Neural progenitor cell (in vitro differentiated cells): ENCODE data around the gene ELF1. TPM values are rescaled to one million over a fixed set of nuclear protein-coding genes. Genes with fewer than 3 reads are reported as not detected.
"Not testable (repeated sequence)": the region's sequence is repeated elsewhere in the genome, so short reads cannot be mapped to it uniquely, and the experiment has no call there.

ENCODE experiments used
- DNase-seq: peaks from one replicate; pipeline ENCODE4 v3.0.0-alpha.2; 2016; ENCODE audit warnings: low spot score
- H2AFZ ChIP-seq: fragments of 200-600 bp; sonication (generic); replicated peaks from 2 replicates; pipeline ENCODE4 v1.6.1; 2016; ENCODE audit warnings: antibody characterized with exemption
- H3F3A ChIP-seq: fragments of 200-600 bp; sonication (generic); 2 replicates; pipeline ENCODE4 v1.6.1; 2016; ENCODE audit warnings: antibody characterized with exemption, low read depth
- H3K27ac ChIP-seq: fragments of 200-600 bp; sonication (generic); 2 replicates; pipeline ENCODE4 v1.5.1; 2016; ENCODE audit warnings: mild to moderate bottlenecking
- H3K27me3 ChIP-seq: fragments of 200-600 bp; sonication (generic); 2 replicates; pipeline ENCODE4 v1.6.1; 2016; ENCODE audit warnings: mild to moderate bottlenecking, moderate library complexity
- H3K36me3 ChIP-seq: fragments of 200-600 bp; sonication (generic); 2 replicates; pipeline ENCODE4 v1.5.1; 2016
- H3K4me1 ChIP-seq: fragments of 200-600 bp; sonication (generic); 2 replicates; pipeline ENCODE4 v1.6.1; 2016; ENCODE audit warnings: mixed run types
- H3K4me2 ChIP-seq: fragments of 200-600 bp; sonication (generic); 2 replicates; pipeline ENCODE4 v1.6.1; 2016
- H3K4me3 ChIP-seq: fragments of 200-600 bp; sonication (generic); 2 replicates; pipeline ENCODE4 v1.5.1; 2016
- H3K79me2 ChIP-seq: fragments of 200-600 bp; sonication (generic); 2 replicates; pipeline ENCODE4 v1.6.1; 2016; ENCODE audit warnings: low read depth
- H3K9ac ChIP-seq: fragments of 200-600 bp; sonication (generic); 2 replicates; pipeline ENCODE4 v1.6.1; 2016
- H3K9me3 ChIP-seq: fragments of 200-600 bp; sonication (generic); 2 replicates; pipeline ENCODE4 v1.5.1; 2016; ENCODE audit warnings: low read depth
- H4K20me1 ChIP-seq: fragments of 200-600 bp; sonication (generic); 2 replicates; pipeline ENCODE4 v1.6.1; 2016; ENCODE audit warnings: low read depth
- H3K27ac Mint-ChIP-seq: 3 replicates; pipeline ENCODE4 v1.8.0; 2021; ENCODE audit warnings: mixed read lengths
- H3K27me3 Mint-ChIP-seq: 2 replicates; pipeline ENCODE4 v1.8.0; 2022; ENCODE audit warnings: low read depth, mild to moderate bottlenecking, inconsistent platforms, moderate library complexity, mixed read lengths; ENCODE audit not compliant: insufficient read depth
- H3K36me3 Mint-ChIP-seq: 3 replicates; pipeline ENCODE4 v1.8.0; 2021; ENCODE audit warnings: mixed read lengths
- H3K4me1 Mint-ChIP-seq: 3 replicates; pipeline ENCODE4 v1.8.0; 2021; ENCODE audit warnings: mixed read lengths
- H3K4me3 Mint-ChIP-seq: 3 replicates; pipeline ENCODE4 v1.8.0; 2021; ENCODE audit warnings: mild to moderate bottlenecking, moderate library complexity, mixed read lengths
- H3K9me3 Mint-ChIP-seq: 3 replicates; pipeline ENCODE4 v1.8.0; 2020; ENCODE audit warnings: mixed read lengths
- EZH2 ChIP-seq: fragments of 200-600 bp; sonication (generic); IDR thresholded peaks from 2 replicates; pipeline ENCODE4 v1.6.1; 2017; ENCODE audit warnings: antibody characterized with exemption, mild to moderate bottlenecking, moderate library complexity
- EZH2phosphoT487 ChIP-seq: fragments of 200-600 bp; sonication (generic); IDR thresholded peaks from 2 replicates; pipeline ENCODE4 v1.6.1; 2017; ENCODE audit warnings: antibody characterized with exemption
- total RNA-seq: library from RNA; depleted of rRNA; stranded (reverse); fragments of >200 nt; gene quantifications from 2 replicates; pipeline ENCODE4 v1.2.3, GENCODE V29; 2015; ENCODE audit warnings: low replicate concordance
- TF ChIP-seq, protein P1 (sequence below): fragments of 200-600 bp; sonication (generic); IDR thresholded peaks from 2 replicates; pipeline ENCODE4 v1.5.1; 2017; ENCODE audit warnings: antibody characterized with exemption, mild to moderate bottlenecking

ELF1 gene
- total RNA-seq, 1 donor from 2014 or later: 9.3 TPM

DNA sequence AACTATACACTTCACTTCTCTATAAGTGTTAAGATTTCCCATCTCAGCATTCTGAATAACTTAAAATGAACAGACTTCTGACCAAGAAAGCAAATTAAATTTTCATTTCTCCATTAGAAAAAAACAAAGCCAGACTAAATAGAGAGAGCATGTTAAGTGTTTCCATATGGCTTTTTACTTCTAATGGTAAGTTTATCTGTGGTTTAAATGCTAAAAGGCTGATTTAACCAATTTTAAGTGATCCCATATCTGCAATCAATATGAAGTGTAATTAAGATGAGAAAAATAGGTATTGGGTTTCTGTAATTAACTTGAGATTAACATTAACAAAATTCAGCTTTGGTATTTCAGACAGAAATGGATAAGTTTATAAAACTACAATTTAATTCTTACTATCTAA lies 107.8 kb downstream of the ELF1 start:
- Histone ChIP-seq H3K9ac (no peak overlapping the region), H3K27me3 (no peaks in the 10 kb centered on the region), H3K4me2 (no peak overlapping the region), H3K27ac (no peak overlapping the region), H3K4me1 (no peaks in the 10 kb centered on the region), H3K36me3 (no peaks in the 10 kb centered on the region), H3K79me2 (no peaks in the 10 kb centered on the region), H3F3A (no peaks in the 10 kb centered on the region), H4K20me1 (no peaks in the 10 kb centered on the region), H2AFZ (no peak overlapping the region), H3K4me3 (no peak overlapping the region), H3K9me3 (no peaks in the 10 kb centered on the region)
- TF ChIP-seq EZH2 (no peak), EZH2phosphoT487 (no peak)
- TF ChIP-seq, protein P1, sequence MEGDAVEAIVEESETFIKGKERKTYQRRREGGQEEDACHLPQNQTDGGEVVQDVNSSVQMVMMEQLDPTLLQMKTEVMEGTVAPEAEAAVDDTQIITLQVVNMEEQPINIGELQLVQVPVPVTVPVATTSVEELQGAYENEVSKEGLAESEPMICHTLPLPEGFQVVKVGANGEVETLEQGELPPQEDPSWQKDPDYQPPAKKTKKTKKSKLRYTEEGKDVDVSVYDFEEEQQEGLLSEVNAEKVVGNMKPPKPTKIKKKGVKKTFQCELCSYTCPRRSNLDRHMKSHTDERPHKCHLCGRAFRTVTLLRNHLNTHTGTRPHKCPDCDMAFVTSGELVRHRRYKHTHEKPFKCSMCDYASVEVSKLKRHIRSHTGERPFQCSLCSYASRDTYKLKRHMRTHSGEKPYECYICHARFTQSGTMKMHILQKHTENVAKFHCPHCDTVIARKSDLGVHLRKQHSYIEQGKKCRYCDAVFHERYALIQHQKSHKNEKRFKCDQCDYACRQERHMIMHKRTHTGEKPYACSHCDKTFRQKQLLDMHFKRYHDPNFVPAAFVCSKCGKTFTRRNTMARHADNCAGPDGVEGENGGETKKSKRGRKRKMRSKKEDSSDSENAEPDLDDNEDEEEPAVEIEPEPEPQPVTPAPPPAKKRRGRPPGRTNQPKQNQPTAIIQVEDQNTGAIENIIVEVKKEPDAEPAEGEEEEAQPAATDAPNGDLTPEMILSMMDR: no peak
- Mint-ChIP-seq H3K4me1 (no peaks in the 10 kb centered on the region), H3K36me3 (no peaks in the 10 kb centered on the region), H3K27me3 (no peaks in the 10 kb centered on the region), H3K4me3 (no peak overlapping the region), H3K27ac (no peak overlapping the region), H3K9me3 (no peaks in the 10 kb centered on the region)
- no peak for DNase-seq

DNA sequence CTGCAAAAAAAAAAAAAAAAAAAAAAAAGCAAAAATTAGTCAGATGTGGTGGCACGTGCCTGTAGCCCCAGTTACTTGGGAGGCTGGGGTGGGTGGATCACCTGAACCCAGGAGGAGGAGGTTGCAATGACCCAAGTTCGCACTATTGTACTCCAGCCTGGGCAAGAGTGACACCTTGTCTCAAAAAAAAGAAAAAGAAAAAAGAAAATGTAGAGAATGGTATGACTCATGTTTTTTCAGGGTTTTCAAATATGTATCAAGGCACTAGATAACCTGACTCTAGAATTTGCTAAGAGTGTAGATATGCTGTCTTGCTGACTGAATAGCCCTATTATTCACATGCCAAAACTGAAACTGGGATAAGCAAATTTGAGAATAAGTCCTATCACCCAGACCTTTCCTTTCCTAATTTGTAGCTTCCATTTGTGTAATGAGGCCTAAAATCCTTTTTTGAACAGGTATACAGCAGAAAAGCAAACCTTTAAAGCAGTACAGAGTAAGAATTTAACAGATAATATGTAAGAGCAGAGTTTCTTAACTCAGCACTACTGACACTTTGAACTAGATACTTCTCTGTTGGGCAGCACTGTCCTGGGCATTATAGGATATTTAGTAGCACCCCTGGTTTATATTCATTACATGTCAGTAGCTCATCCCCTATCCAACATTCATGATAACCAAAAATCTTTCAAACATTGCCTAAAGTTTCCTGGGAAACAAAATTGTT lies 108.6 kb downstream of the ELF1 start:
- Mint-ChIP-seq H3K4me1 (no peaks in the 10 kb centered on the region), H3K9me3 (no peaks in the 10 kb centered on the region), H3K27ac (no peak overlapping the region), H3K36me3 (no peaks in the 10 kb centered on the region), H3K27me3 (no peaks in the 10 kb centered on the region), H3K4me3 (no peak overlapping the region)
- no peaks in the 10 kb centered on the region for H3K27me3 ChIP-seq
- no peaks in the 10 kb centered on the region for H3K36me3 ChIP-seq
- H2AFZ ChIP-seq: no peak overlapping the region
- DNase-seq: no peak
- H4K20me1 ChIP-seq: no peaks in the 10 kb centered on the region
- no peaks in the 10 kb centered on the region for H3K79me2 ChIP-seq
- no peaks in the 10 kb centered on the region for H3K4me1 ChIP-seq
- H3F3A ChIP-seq: no peaks in the 10 kb centered on the region
- H3K4me3 ChIP-seq: no peak overlapping the region
- H3K9me3 ChIP-seq: no peaks in the 10 kb centered on the region
- H3K27ac ChIP-seq: no peak overlapping the region
- TF ChIP-seq EZH2phosphoT487: no peak
- TF ChIP-seq, protein P1: no peak
- no peak for TF ChIP-seq EZH2
- no peak overlapping the region for H3K4me2 ChIP-seq
- H3K9ac ChIP-seq: no peak overlapping the region

DNA sequence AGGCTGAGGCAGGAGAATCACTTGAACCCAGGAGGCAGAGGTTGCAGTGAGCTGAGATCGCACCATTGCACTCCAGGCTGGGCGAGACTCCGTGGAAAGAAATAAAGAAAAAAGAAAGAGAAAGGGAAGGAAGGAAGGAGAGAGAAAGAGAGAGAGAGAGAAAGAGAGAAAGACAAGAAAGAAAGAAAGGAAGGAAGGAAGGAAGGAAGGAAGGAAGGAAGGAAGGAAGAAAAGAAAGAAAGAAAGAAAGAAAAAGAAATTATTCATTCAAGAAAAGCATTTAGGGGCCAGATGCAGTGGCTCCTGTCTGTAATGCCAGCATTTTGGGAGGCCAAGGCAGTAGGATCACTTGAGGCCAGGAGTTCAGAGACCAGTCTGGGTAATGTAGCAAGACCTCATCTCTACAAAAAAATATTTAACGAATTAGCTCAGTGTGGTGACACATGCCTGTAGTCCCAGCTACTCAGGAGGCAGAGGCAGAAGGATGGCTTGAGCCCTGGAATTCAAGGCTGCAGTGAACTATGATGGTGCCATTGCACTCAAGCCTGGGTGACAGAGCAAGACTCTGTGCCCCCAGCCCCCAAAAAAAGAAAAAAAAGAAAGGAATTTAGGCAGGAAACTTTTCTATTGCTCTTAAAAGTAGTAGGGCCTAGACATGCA lies 109.4 kb downstream of the ELF1 start:
- H4K20me1 ChIP-seq, H3K36me3 ChIP-seq, H3K4me1 ChIP-seq, H3K36me3 Mint-ChIP-seq, H3K4me1 Mint-ChIP-seq, H3K9me3 Mint-ChIP-seq, H3K9ac ChIP-seq, H3K27me3 ChIP-seq, H3K9me3 ChIP-seq, H2AFZ ChIP-seq, H3K4me2 ChIP-seq, H3K27ac Mint-ChIP-seq, H3K4me3 ChIP-seq, H3F3A ChIP-seq, DNase-seq, H3K27ac ChIP-seq, H3K4me3 Mint-ChIP-seq, H3K27me3 Mint-ChIP-seq, H3K79me2 ChIP-seq: not testable (repeated sequence)

DNA sequence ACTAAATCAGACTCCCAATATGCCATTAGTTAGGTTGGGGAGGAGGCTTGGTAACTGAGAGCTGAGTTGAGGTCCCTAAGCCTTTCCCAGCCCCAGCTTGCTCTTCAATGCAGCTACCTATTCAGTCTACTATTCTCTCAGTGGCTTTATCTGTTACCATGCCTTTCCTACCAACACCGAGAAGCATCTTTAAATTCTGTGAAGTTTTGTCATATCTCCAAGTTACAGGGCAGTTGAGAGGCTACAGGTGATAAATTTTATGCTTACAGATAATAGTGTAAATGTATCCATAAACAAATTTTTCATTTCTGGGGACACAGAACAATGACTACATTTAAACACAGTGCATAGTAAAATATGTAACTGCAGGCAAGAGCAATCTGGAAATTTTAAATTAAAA lies 110.6 kb downstream of the ELF1 start:
- no peak overlapping the region for H3K4me3 ChIP-seq
- no peaks in the 10 kb centered on the region for H3K4me1 Mint-ChIP-seq
- H3K36me3 ChIP-seq: no peaks in the 10 kb centered on the region
- no peak overlapping the region for H2AFZ ChIP-seq
- no peak overlapping the region for H3K4me2 ChIP-seq
- no peaks in the 10 kb centered on the region for H3K27me3 ChIP-seq
- H3K9me3 Mint-ChIP-seq: no peaks in the 10 kb centered on the region
- no peak overlapping the region for H3K4me3 Mint-ChIP-seq
- DNase-seq: no peak
- no peak overlapping the region for H3K27ac Mint-ChIP-seq
- H3F3A ChIP-seq: no peaks in the 10 kb centered on the region
- H3K9ac ChIP-seq: no peak overlapping the region
- no peaks in the 10 kb centered on the region for H3K36me3 Mint-ChIP-seq
- TF ChIP-seq, protein P1: no peak
- TF ChIP-seq EZH2 (no peak), EZH2phosphoT487 (no peak)
- no peaks in the 10 kb centered on the region for H3K4me1 ChIP-seq
- H4K20me1 ChIP-seq: no peaks in the 10 kb centered on the region
- no peaks in the 10 kb centered on the region for H3K79me2 ChIP-seq
- H3K27me3 Mint-ChIP-seq: no peaks in the 10 kb centered on the region
- no peaks in the 10 kb centered on the region for H3K9me3 ChIP-seq
- H3K27ac ChIP-seq: no peak overlapping the region

DNA sequence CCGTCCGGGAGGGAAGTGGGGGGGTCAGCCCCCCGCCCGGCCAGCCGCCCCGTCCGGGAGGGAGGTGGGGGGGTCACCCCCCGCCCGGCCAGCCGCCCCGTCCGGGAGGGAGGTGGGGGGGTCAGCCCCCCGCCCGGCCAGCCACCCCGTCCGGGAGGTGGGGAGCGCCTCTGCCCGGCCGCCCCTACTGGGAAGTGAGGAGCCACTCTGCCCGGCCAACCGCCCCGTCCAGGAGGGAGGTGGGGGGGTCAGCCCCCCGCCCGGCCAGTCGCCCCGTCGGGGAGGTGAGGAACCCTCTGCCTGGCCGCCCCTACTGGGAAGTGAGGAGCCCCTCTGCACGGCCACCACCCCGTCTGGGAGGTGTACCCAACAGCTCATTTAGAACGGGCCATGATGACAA lies 118.1 kb downstream of the ELF1 start:
- H3K4me1 Mint-ChIP-seq, H3K4me3 ChIP-seq, H3K9me3 Mint-ChIP-seq, H2AFZ ChIP-seq, H3K79me2 ChIP-seq, H3K9ac ChIP-seq, H3K36me3 ChIP-seq, H3K27ac ChIP-seq, H3K4me2 ChIP-seq, H3K4me3 Mint-ChIP-seq, H4K20me1 ChIP-seq, H3K4me1 ChIP-seq, H3K27ac Mint-ChIP-seq, H3K36me3 Mint-ChIP-seq, DNase-seq, H3K27me3 ChIP-seq, H3K27me3 Mint-ChIP-seq, H3F3A ChIP-seq, H3K9me3 ChIP-seq: not testable (repeated sequence)
